ENCODE measurements around the gene IL19. TPM values are rescaled to one million over a fixed set of nuclear protein-coding genes. Genes with fewer than 3 reads are reported as not detected.

The IL19 gene
- total RNA-seq, 1 donor from 2014 or later = not detected

DNA sequence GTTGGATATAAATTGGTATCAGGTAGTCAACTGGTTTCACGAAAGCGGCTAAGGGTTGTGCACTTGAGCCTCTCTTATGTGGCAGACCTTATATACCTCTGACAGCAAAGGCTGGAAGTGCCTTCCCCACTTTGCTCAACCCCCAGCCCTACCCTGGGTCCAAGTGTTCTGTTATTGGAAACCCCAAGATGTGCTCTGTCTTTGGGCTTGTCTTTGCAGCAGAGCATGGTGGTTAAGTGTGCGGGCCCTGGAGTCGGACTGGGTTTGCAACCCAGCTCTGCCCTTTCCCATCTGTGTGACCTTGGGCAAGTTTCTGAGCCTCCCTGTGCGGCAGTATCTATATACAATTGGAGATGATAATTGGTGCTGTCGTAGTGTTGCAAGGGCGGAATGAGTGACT, 12.9 kb downstream of the IL19 start:
- no peaks in the 10 kb centered on the region for H3K4me1 ChIP-seq
- DNase-seq (no peak), ATAC-seq (no peak)
- H3K36me3 ChIP-seq = no peaks in the 10 kb centered on the region
- H3K27ac ChIP-seq = no peak overlapping the region
- intact Hi-C loops (cut with DNase I) = no loop called here
- H3K9me3 ChIP-seq = no peaks in the 10 kb centered on the region
- H3K27me3 ChIP-seq (ENCODE audit: low read depth) = no peaks in the 10 kb centered on the region
- no peak overlapping the region for H3K4me3 ChIP-seq
- no peak for TF ChIP-seq CTCF (IDR thresholded peaks at IDR 0.05)

DNA sequence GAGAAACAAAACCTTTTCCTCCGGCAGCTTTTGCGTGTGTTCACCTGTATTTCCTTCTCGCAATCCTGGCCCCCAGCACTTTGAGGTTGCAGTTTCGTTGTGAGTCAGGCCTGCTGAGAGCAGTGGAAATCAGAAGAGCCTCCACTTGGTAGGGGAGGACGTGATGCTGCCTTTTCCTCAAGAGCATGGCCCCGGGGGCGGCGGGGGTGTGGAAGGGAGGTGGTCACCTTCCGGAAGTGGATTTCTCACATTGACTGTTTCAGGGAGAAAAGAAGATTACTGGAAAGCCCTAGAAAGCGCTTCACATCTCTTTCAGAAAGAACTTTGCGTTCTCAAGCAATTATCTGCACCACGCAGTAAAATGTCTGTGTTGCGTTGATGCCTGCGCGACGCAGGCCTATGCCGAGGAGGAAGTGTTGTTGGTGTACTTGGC, 13.9 kb downstream of the IL19 start:
- Histone ChIP-seq H3K36me3 (no peaks in the 10 kb centered on the region), H3K27me3 (ENCODE audit: low read depth) (no peaks in the 10 kb centered on the region), H3K4me1 (no peaks in the 10 kb centered on the region), H3K4me3 (no peak overlapping the region), H3K9me3 (no peaks in the 10 kb centered on the region), H3K27ac (no peak overlapping the region)
- DNase-seq (no peak), ATAC-seq (peak; percentile 7 to 34)
- no peak for TF ChIP-seq CTCF (IDR thresholded peaks at IDR 0.05)
- intact Hi-C loops (cut with DNase I) = no loop called here

DNA sequence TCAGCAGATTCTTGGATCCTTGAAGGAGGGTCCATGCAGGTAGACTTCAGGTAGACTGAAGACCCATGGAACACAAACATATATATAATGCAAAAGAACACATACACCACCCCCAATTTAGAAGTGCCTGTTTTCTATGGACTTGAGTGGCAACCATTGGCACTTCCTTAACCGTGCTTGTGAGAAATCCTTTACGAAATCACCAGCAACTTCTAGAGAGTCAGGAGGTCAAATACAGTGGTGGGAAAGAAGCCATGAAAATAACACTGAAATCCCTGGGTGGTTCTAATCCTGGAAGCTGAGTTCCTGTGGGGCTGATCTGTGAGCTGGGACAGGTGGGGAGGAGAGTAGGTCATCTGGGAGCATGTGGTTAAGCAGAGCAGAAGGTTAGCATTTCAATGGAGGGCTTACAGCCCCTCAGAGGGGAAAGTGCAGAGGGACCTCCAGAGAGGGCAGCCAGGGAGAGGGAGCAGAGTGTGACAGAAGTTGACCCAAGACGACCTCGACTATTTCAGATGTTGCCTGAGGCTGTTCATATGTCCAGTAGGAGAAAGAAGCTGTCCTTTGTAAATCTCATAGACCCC, 14.7 kb downstream of the IL19 start:
- TF ChIP-seq CTCF (IDR thresholded peaks at IDR 0.05) = no peak
- ATAC-seq = no peak

GRCh38 chr1:206786212-206786886, 15.8 kb downstream of the IL19 start:
- Histone ChIP-seq H3K27ac (no peak overlapping the region), H3K36me3 (no peaks in the 10 kb centered on the region), H3K27me3 (ENCODE audit: low read depth) (no peaks in the 10 kb centered on the region), H3K9me3 (no peaks in the 10 kb centered on the region), H3K4me1 (no peaks in the 10 kb centered on the region), H3K4me3 (no peak overlapping the region)
- no peak for TF ChIP-seq CTCF (IDR thresholded peaks at IDR 0.05)
- intact Hi-C loops (cut with DNase I) = no loop called here
- ATAC-seq (no peak), DNase-seq (no peak)

More for the DNA sequence above, 14.7 kb downstream of the IL19 start:
- intact Hi-C loops (cut with DNase I) = no loop called here
- Histone ChIP-seq H3K9me3 (no peaks in the 10 kb centered on the region), H3K36me3 (no peaks in the 10 kb centered on the region), H3K27ac (no peak overlapping the region), H3K4me3 (no peak overlapping the region), H3K4me1 (no peaks in the 10 kb centered on the region), H3K27me3 (ENCODE audit: low read depth) (no peaks in the 10 kb centered on the region)
- DNase-seq = no peak

GRCh38 chr1:206787891-206788290, 17.3 kb downstream of the IL19 start:
- Histone ChIP-seq H3K9me3 (no peaks in the 10 kb centered on the region), H3K27ac (no peak overlapping the region), H3K36me3 (no peaks in the 10 kb centered on the region), H3K27me3 (ENCODE audit: low read depth) (no peaks in the 10 kb centered on the region), H3K4me3 (no peak overlapping the region), H3K4me1 (no peaks in the 10 kb centered on the region)
- ATAC-seq (no peak), DNase-seq (no peak)
- intact Hi-C loops (cut with DNase I) = no loop called here
- TF ChIP-seq CTCF (IDR thresholded peaks at IDR 0.05) = no peak

Data from lower lobe of right lung (tissue), 2 donors.